Fibroblast of lung (primary cell): Measurements from ENCODE around the gene GOLT1B.

Experiments used
- EZH2 ChIP-seq: IDR thresholded peaks from 2 replicates; pipeline ENCODE4 v1.5.1; 2012; ENCODE audit warnings: low read length, control low read depth, mild to moderate bottlenecking; ENCODE audit errors: missing control alignments
- TF ChIP-seq, protein P1 (sequence below), 2 donors: IDR thresholded peaks in 1 of 2; conservative IDR thresholded peaks in 1 of 2; 1 replicate in 1 of 2; 2 replicates in 1 of 2; pipeline ENCODE4 v1.5.1; 2011 to 2012; ENCODE audit warnings: low read length in 2 of 2, control low read depth in 1 of 2, inconsistent platforms in 1 of 2, low read depth in 1 of 2, mild to moderate bottlenecking in 1 of 2

DNA sequence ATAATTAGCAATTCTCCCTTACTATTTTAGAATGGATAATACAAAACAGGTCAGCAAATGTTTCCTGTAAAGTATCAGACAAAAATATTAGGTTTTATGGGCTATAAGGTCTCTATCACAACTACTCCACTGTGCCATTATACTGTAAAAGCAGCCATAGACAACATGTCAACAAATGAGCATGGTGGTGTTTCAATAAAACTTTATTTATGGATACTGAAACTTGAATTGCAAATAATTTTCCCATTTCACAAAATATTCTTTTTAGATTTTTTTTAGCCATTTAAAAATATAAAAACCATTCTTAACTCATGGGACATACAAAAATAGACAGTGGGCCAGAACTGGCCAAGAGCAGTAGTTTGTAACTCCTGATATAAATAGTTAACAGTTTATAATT, 15.6 kb upstream of the GOLT1B start:
- TF ChIP-seq, protein P1, sequence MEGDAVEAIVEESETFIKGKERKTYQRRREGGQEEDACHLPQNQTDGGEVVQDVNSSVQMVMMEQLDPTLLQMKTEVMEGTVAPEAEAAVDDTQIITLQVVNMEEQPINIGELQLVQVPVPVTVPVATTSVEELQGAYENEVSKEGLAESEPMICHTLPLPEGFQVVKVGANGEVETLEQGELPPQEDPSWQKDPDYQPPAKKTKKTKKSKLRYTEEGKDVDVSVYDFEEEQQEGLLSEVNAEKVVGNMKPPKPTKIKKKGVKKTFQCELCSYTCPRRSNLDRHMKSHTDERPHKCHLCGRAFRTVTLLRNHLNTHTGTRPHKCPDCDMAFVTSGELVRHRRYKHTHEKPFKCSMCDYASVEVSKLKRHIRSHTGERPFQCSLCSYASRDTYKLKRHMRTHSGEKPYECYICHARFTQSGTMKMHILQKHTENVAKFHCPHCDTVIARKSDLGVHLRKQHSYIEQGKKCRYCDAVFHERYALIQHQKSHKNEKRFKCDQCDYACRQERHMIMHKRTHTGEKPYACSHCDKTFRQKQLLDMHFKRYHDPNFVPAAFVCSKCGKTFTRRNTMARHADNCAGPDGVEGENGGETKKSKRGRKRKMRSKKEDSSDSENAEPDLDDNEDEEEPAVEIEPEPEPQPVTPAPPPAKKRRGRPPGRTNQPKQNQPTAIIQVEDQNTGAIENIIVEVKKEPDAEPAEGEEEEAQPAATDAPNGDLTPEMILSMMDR (conservative IDR thresholded peaks at IDR 0.05 in 1 of 2, IDR thresholded peaks at IDR 0.05 in 1 of 2; ENCODE audit: low read depth in 1 of 2, low read length in 2 of 2), result no peak
- TF ChIP-seq EZH2, result no peak
